Sigmoid colon (tissue), 7 donors: Measurements from ENCODE around the gene CUEDC1. TPM values are rescaled to one million over a fixed set of nuclear protein-coding genes. Genes with fewer than 3 reads are reported as not detected.
A peak's percentile ranks its signal among the peaks of the same experiment; 100 is the strongest.

Experiments
- DNase-seq: peaks from one replicate; pipeline ENCODE4 v3.0.0-alpha.2; 2019
- H3K27ac ChIP-seq, 4 donors: fragments of 200-600 bp; sonication (generic); one replicate each; pipeline ENCODE4 v1.5.1; 2016 to 2019; ENCODE audit warnings: mild to moderate bottlenecking in 1 of 4
- H3K27me3 ChIP-seq, 3 donors: fragments of 200-600 bp; sonication (generic); one replicate each; pipeline ENCODE4 v1.5.1; 2019; ENCODE audit warnings: mild to moderate bottlenecking in 1 of 3
- H3K36me3 ChIP-seq, 4 donors: fragments of 200-600 bp; sonication (generic); one replicate each; pipeline ENCODE4 v1.5.1; 2016 to 2019
- H3K4me1 ChIP-seq, 4 donors: fragments of 200-600 bp; sonication (generic); one replicate each; pipeline ENCODE4 v1.5.1; 2017 to 2019
- H3K4me3 ChIP-seq, 4 donors: fragments of 200-600 bp; sonication (generic); one replicate each; pipeline ENCODE4 v1.5.1; 2017 to 2019; ENCODE audit warnings: mild to moderate bottlenecking in 2 of 4, moderate library complexity in 1 of 4
- H3K9me3 ChIP-seq, 4 donors: fragments of 200-600 bp in 3 of 4; sonication (generic) in 3 of 4; one replicate each; pipeline versions ENCODE4 v1.5.1 to v1.6.1; 2013 to 2019
- EP300 ChIP-seq, 4 donors: sonication (generic); formaldehyde crosslinking; IDR thresholded peaks; one replicate each; pipeline ENCODE4 v1.6.1; 2017; ENCODE audit warnings: antibody characterized with exemption in 4 of 4
- POLR2A ChIP-seq, 2 donors: fragments of 450-650 bp; IDR thresholded peaks; one replicate each; pipeline ENCODE4 v1.6.1; 2016; ENCODE audit warnings: antibody characterized with exemption in 2 of 2, mild to moderate bottlenecking in 2 of 2, moderate library complexity in 2 of 2
- POLR2AphosphoS5 ChIP-seq, 4 donors: sonication (generic); formaldehyde crosslinking; IDR thresholded peaks; one replicate each; pipeline ENCODE4 v1.6.1; 2017; ENCODE audit warnings: antibody characterized with exemption in 4 of 4
- WGBS, 2 donors: extraction: QIAGEN DNeasy Blood & Tissue Kit; methylation state at CpG; one replicate each; pipeline ENCODE4 v1.1.7; 2013; 5-methylcytosine and 5-hydroxymethylcytosine counted together
- intact Hi-C: fragments of 100-400 bp; cut with DNase I; formaldehyde crosslinking; loops from one replicate; pipeline ENCODE4 v1.15.1; 2023
- polyA plus RNA-seq, 3 donors: library from polyadenylated mRNA; stranded (reverse); fragments of 200-250 nt; gene quantifications; one replicate each; pipeline ENCODE4 v1.2.3, GENCODE V29; 2013
- total RNA-seq, 4 donors: library from RNA; depleted of rRNA; stranded (reverse); fragments of >200 nt; gene quantifications; one replicate each; pipeline ENCODE4 v1.1.0, GENCODE V29; 2016
- TF ChIP-seq, protein P1 (sequence below), 4 experiments: fragments of 450-650 bp in 3 of 4; fragments of 200-600 bp in 1 of 4; IDR thresholded peaks; one replicate each; pipeline ENCODE4 v1.5.1; 2016 to 2019; ENCODE audit warnings: antibody characterized with exemption in 4 of 4, mild to moderate bottlenecking in 3 of 4, moderate library complexity in 2 of 4
- donor health status: healthy with polysubstance abuse.
- donor health status: Bipolar disorder and iron deficiency.
- donor health status: healthy.

The CUEDC1 gene
- total and polyA plus RNA-seq, 7 donors, result 3.0 to 64.0 (median 29.5) TPM

DNA sequence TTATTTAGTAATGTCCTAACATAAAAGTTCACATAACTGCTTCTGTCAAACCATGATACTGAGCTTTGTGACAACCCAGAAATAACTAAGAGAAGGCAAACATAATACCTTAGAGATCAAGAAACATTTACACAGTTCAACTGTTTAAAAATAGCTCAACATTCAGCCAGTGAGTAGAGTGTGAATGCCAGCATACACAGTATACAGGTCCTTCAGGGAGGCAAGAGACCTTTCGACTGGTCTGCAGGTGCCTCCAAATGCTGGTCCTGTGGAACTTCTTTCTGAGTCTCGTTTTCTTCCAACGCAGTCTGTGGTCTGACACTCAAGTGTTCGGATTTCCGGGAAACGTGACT, 115.7 kb downstream of the CUEDC1 start:
- H3K4me1 ChIP-seq, result peaks cover 0 to 4% (median 0%) of the 10 kb centered on the region in 4 donors
- no peak overlapping the region for H3K4me3 ChIP-seq
- DNase-seq, result no peak
- H3K27me3 ChIP-seq, result no peaks in the 10 kb centered on the region
- 94 to 97% methylated on average over 6 of the region's 6 CpGs for WGBS, 2 donors
- H3K27ac ChIP-seq, result peak overlapping the region in 1 of 4 donors; percentile 53
- H3K36me3 ChIP-seq, result peaks cover 0 to 47% (median 25%) of the 10 kb centered on the region in 4 donors
- no peak for TF ChIP-seq POLR2AphosphoS5 (IDR thresholded peaks at IDR 0.05)
- TF ChIP-seq POLR2A (IDR thresholded peaks at IDR 0.05), result no peak
- no peaks in the 10 kb centered on the region for H3K9me3 ChIP-seq
- intact Hi-C loops, result no loop called here

DNA sequence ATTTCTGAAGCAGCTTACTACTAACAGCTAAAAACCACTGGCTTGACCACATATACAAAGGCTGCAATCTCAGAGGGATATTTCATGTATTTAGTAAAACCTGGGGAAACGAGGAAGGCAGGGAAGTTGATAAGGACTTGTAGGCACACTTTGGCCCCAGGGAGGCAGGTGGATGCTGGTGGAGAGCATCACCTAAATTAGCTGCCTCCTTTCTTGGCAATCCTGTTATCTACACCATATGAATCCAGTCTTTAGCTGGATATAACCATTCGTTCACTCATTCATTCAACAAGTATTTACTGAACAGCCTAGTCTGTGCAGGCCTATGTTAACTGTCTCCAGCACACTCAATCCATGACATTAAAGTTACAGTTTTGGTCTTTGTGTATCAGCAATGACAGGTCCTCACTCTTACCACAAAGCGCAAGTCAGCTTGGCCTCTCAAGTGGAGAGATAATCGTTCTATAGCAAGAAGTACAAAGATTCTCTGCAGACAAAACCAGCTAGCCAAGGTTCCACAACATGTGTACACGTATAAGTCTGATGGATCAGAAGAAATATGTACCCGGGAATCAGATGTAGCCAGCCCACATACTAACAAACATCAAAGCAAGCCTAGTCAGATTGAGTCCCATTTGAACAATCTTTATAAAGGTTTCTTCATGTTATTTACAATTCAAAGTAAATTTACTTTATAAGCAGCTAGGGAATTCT, 116.2 kb downstream of the CUEDC1 start:
- no peak overlapping the region for H3K4me3 ChIP-seq
- H3K27me3 ChIP-seq, result no peaks in the 10 kb centered on the region
- TF ChIP-seq EP300 (IDR thresholded peaks at IDR 0.05) (no peak), POLR2A (IDR thresholded peaks at IDR 0.05) (no peak), POLR2AphosphoS5 (IDR thresholded peaks at IDR 0.05) (no peak)
- TF ChIP-seq, protein P1, sequence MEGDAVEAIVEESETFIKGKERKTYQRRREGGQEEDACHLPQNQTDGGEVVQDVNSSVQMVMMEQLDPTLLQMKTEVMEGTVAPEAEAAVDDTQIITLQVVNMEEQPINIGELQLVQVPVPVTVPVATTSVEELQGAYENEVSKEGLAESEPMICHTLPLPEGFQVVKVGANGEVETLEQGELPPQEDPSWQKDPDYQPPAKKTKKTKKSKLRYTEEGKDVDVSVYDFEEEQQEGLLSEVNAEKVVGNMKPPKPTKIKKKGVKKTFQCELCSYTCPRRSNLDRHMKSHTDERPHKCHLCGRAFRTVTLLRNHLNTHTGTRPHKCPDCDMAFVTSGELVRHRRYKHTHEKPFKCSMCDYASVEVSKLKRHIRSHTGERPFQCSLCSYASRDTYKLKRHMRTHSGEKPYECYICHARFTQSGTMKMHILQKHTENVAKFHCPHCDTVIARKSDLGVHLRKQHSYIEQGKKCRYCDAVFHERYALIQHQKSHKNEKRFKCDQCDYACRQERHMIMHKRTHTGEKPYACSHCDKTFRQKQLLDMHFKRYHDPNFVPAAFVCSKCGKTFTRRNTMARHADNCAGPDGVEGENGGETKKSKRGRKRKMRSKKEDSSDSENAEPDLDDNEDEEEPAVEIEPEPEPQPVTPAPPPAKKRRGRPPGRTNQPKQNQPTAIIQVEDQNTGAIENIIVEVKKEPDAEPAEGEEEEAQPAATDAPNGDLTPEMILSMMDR (IDR thresholded peaks at IDR 0.05), result no peak
- WGBS, 2 donors, result 69 to 75% methylated on average over 6 of the region's 6 CpGs
- H3K27ac ChIP-seq, result peak overlapping the region in 1 of 4 donors; percentile 53
- DNase-seq, result peak; percentile 26
- intact Hi-C loops, result no loop called here
- H3K36me3 ChIP-seq, result peaks cover 0 to 44% (median 25%) of the 10 kb centered on the region in 4 donors
- H3K4me1 ChIP-seq, result peaks cover 0 to 6% (median 1%) of the 10 kb centered on the region in 4 donors
- no peaks in the 10 kb centered on the region for H3K9me3 ChIP-seq

DNA sequence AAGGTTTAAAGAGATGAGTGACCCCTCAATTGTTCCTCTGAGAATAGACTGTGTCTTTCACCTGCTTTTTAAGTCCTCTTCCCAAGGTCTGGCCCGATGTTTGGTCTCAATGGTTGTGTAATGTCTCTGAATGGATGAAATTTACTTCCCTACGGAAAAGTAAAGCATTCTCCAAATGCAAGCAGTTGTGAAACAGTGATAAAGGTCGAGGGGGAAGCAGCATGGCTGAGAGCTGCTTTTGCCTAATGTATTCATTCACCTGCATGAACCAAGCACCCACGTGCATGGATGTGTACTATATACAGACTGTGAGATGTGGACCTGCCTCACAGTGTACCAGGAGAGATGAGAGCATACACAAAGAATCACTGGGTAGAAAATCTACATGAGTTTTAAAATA, 116.8 kb downstream of the CUEDC1 start:
- Histone ChIP-seq H3K4me3 (no peak overlapping the region), H3K9me3 (no peaks in the 10 kb centered on the region), H3K27me3 (no peaks in the 10 kb centered on the region), H3K4me1 (peaks cover 0 to 12% (median 7%) of the 10 kb centered on the region in 4 donors), H3K36me3 (peaks cover 0 to 42% (median 25%) of the 10 kb centered on the region in 4 donors), H3K27ac (peak overlapping the region in 1 of 4 donors; percentile 53)
- intact Hi-C loops, result no loop called here
- DNase-seq, result peak; percentile 15
- 72 to 79% methylated on average over 4 of the region's 4 CpGs for WGBS, 2 donors
- TF ChIP-seq, protein P1 (IDR thresholded peaks at IDR 0.05), result no peak
- TF ChIP-seq POLR2AphosphoS5 (IDR thresholded peaks at IDR 0.05), result no peak
- no peak for TF ChIP-seq EP300 (IDR thresholded peaks at IDR 0.05)
- TF ChIP-seq POLR2A (IDR thresholded peaks at IDR 0.05), result no peak

DNA sequence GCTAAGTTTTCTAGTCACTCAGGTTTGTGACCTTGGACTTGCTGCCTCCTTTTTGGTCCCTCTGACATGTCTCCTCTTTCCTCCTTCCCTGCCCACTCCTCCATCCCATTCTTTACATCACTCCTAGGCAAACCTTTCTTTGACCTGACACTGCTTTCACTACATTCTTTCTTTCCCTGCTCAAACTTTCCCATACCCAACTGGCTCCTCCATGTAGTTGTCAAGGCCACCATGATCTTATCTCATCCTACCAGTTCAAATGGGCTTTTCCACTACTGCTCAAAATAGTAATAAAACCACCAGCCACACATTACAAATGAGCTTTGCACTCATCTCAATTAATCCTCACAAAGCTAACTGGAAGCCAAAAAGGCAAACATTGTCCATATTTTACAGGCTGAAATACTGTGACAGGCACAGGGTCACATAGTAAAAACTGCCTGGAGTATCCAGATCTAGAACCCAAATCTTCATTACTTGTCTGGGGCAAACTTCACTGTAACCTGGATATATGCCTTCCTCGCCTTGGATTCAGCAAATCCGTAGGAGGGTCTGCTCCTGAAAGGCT, 119.8 kb downstream of the CUEDC1 start:
- no peaks in the 10 kb centered on the region for H3K27me3 ChIP-seq
- H3K4me1 ChIP-seq, result peaks cover 0 to 22% (median 18%) of the 10 kb centered on the region in 4 donors
- TF ChIP-seq POLR2AphosphoS5 (IDR thresholded peaks at IDR 0.05) (no peak), POLR2A (IDR thresholded peaks at IDR 0.05) (no peak), EP300 (IDR thresholded peaks at IDR 0.05) (no peak)
- TF ChIP-seq, protein P1 (IDR thresholded peaks at IDR 0.05), result no peak
- no peak for DNase-seq
- 92 to 93% methylated on average over 2 of the region's 2 CpGs for WGBS, 2 donors
- intact Hi-C loops, result loop anchor here (2.0 kb wide), 1 partner anchor 13 kb away; no protein-coding TSS in a partner anchor
- no peaks in the 10 kb centered on the region for H3K9me3 ChIP-seq
- no peak overlapping the region for H3K4me3 ChIP-seq
- H3K27ac ChIP-seq, result peak overlapping the region; percentile 78 to 83 (median 82)
- peaks cover 0 to 32% (median 19%) of the 10 kb centered on the region in 4 donors for H3K36me3 ChIP-seq

DNA sequence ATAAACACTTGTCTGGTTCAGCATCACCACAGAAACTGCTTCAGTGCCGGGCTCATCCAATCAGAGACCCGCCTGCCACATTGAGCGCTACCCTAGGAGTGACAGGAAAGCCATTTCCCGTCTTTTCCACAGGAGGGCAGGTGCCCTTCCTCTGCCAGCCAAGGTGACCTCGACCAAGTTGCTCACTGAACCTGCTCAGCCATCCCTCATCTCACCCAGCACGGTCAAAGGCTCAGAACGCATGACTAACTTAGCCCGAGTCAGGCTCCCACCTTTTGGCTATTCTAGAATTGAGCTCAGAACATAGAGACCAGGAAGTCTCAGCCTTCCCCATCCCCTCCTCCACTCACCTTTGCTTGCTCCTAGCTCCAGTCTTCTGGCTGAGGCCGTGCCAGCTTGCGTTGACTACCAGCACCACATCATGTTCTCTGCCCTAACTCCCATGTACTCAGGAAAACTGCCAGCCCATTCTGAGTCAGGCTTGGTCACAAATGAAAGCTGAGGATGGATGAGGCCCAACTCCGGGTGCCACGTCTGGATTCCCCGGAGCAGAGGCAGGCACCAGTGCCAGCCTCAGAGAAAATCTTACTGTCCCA, 121.0 kb downstream of the CUEDC1 start:
- Histone ChIP-seq H3K36me3 (peaks cover 0 to 20% (median 9%) of the 10 kb centered on the region in 4 donors), H3K4me3 (peak overlapping the region in 1 of 4 donors; percentile 2), H3K9me3 (no peaks in the 10 kb centered on the region), H3K27ac (peak overlapping the region; percentile 78 to 83 (median 82)), H3K4me1 (peaks cover 0 to 22% (median 18%) of the 10 kb centered on the region in 4 donors), H3K27me3 (no peaks in the 10 kb centered on the region)
- intact Hi-C loops, result loop anchor here (2.0 to 5.0 kb wide), 6 partner anchors 15 to 702 kb away; partner anchors contain the start of gene MSI2
- TF ChIP-seq, protein P1 (IDR thresholded peaks at IDR 0.05), result no peak
- TF ChIP-seq POLR2A (IDR thresholded peaks at IDR 0.05) (no peak), EP300 (IDR thresholded peaks at IDR 0.05) (peak in 2 of 4 donors; percentile 9 to 60), POLR2AphosphoS5 (IDR thresholded peaks at IDR 0.05) (peak; percentile 32 to 59 (median 40))
- peak; percentile 89 for DNase-seq
- WGBS, 2 donors, result 58 to 69% methylated on average over 13 of the region's 13 CpGs
